ENCODE data around the gene TST. TPM values are rescaled to one million over a fixed set of nuclear protein-coding genes. Genes with fewer than 3 reads are reported as not detected.

The TST gene
- total and polyA plus RNA-seq, 11 donors = 35.8 to 143 (median 58.1) TPM

DNA sequence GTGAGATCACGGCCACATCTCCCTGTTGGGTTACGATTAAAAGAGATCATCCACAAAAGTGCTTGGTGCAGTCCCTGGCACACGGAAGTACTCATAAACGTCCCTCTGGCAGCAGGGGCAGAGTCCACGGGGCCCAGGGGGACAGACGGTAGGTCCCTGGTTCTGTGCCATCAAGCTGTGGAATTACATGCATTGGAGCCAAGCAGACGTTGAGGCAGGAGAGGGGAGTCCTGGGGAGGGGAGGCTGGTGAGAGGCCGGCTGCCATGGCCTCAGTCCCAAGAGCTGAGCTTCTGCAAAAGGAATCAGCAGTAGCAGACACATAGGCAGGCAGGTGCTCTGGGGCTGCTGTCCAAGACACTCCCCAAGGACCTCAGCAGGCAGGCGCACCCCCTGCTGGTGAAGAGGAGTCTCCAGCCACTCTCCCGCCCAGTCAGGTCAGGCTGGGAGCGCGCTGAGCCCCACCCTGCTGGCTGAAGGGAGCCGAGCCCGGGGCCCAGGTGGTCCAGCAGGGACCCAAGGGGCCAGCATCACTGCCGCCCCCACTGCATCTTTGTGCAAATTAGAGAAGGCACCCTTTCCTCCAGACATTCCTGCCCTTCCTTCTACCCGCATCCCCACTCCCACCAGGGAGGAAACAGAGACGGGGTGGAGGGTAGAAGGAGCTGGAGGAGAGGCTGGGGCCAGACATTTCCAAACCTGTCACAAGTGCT is 24.7 kb upstream of the TST start:
- no peaks in the 10 kb centered on the region for H3K9me3 ChIP-seq
- intact Hi-C loops (cut with DNase I) = loop anchor here in 6 of 10 donors (1.0 to 10.0 kb wide), 5 partner anchors 169 to 262 kb away; no protein-coding TSS in a partner anchor
- peaks cover 0 to 7% (median 0%) of the 10 kb centered on the region in 12 donors for H3K4me1 ChIP-seq
- ATAC-seq = peak; percentile 72 to 96 (median 88)
- no peak for TF ChIP-seq POLR2A (IDR thresholded peaks at IDR 0.05)
- TF ChIP-seq, protein P1, sequence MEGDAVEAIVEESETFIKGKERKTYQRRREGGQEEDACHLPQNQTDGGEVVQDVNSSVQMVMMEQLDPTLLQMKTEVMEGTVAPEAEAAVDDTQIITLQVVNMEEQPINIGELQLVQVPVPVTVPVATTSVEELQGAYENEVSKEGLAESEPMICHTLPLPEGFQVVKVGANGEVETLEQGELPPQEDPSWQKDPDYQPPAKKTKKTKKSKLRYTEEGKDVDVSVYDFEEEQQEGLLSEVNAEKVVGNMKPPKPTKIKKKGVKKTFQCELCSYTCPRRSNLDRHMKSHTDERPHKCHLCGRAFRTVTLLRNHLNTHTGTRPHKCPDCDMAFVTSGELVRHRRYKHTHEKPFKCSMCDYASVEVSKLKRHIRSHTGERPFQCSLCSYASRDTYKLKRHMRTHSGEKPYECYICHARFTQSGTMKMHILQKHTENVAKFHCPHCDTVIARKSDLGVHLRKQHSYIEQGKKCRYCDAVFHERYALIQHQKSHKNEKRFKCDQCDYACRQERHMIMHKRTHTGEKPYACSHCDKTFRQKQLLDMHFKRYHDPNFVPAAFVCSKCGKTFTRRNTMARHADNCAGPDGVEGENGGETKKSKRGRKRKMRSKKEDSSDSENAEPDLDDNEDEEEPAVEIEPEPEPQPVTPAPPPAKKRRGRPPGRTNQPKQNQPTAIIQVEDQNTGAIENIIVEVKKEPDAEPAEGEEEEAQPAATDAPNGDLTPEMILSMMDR (IDR thresholded peaks at IDR 0.05) = peak; percentile 42 to 79 (median 58)
- H3K4me3 ChIP-seq = no peak overlapping the region
- peak; percentile 54 to 78 (median 69) for DNase-seq
- H3K27me3 ChIP-seq = peaks cover 0 to 6% (median 0%) of the 10 kb centered on the region in 9 donors
- H3K27ac ChIP-seq = no peak overlapping the region
- no peaks in the 10 kb centered on the region for H3K36me3 ChIP-seq
- WGBS, 4 donors = 28 to 48% (median 33%) methylated on average over 9 to 17 of the region's 17 CpGs

GRCh38 chr22:37043209-37043827 is 24.1 kb upstream of the TST start:
- no peak for TF ChIP-seq POLR2A (IDR thresholded peaks at IDR 0.05)
- 66 to 79% (median 72%) methylated on average over 7 of the region's 7 CpGs for WGBS, 4 donors
- intact Hi-C loops (cut with DNase I) = loop anchor here in 6 of 10 donors (5.0 to 10.0 kb wide), 4 partner anchors 169 to 261 kb away; no protein-coding TSS in a partner anchor
- peaks cover 0 to 6% (median 0%) of the 10 kb centered on the region in 9 donors for H3K27me3 ChIP-seq
- no peaks in the 10 kb centered on the region for H3K36me3 ChIP-seq
- no peak for ATAC-seq
- H3K4me3 ChIP-seq = no peak overlapping the region
- no peaks in the 10 kb centered on the region for H3K9me3 ChIP-seq
- no peak for DNase-seq
- no peak overlapping the region for H3K27ac ChIP-seq
- peaks cover 0 to 7% (median 0%) of the 10 kb centered on the region in 12 donors for H3K4me1 ChIP-seq

DNA sequence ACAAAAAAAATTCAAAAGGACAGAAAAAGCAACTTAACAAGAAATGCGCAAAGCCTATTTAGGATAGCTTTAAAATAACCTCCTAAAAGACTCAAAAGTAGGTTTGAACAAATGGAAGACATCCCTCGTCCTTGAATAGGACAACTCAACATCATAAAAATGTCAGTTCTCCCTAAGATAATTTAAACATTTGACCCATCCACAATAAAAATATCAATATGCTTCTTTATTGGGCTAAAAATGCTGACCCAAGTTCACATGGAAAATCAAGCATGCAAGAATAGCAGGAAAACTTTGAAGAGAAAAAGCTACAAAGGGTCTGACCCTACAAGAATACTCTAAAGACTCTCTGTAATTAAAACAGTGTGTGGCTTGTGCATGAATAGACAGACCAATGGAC is 20.2 kb upstream of the TST start:
- TF ChIP-seq, protein P1 (IDR thresholded peaks at IDR 0.05) = no peak
- TF ChIP-seq POLR2A (IDR thresholded peaks at IDR 0.05) = no peak
- no peak overlapping the region for H3K4me3 ChIP-seq
- intact Hi-C loops (cut with DNase I) = no loop called here
- H3K27ac ChIP-seq = no peak overlapping the region
- no peak for ATAC-seq
- H3K36me3 ChIP-seq = no peaks in the 10 kb centered on the region
- no peak for DNase-seq
- H3K4me1 ChIP-seq = peaks cover 0 to 7% (median 0%) of the 10 kb centered on the region in 12 donors
- H3K9me3 ChIP-seq = no peaks in the 10 kb centered on the region
- WGBS, 4 donors = 82 to 89% (median 85%) methylated on average over 2 of the region's 2 CpGs
- H3K27me3 ChIP-seq = peaks cover 0 to 23% (median 3%) of the 10 kb centered on the region in 9 donors

- ATAC-seq = no peak
- Histone ChIP-seq H3K9me3 (no peaks in the 10 kb centered on the region), H3K27me3 (peaks cover 0 to 23% (median 3%) of the 10 kb centered on the region in 9 donors), H3K27ac (no peak overlapping the region), H3K4me1 (peaks cover 0 to 3% (median 0%) of the 10 kb centered on the region in 12 donors), H3K4me3 (no peak overlapping the region), H3K36me3 (no peaks in the 10 kb centered on the region)
- intact Hi-C loops (cut with DNase I) = no loop called here
- 49 to 61% (median 54%) methylated on average over 14 of the region's 14 CpGs for WGBS, 4 donors
- DNase-seq = no peak
- TF ChIP-seq, protein P1 (IDR thresholded peaks at IDR 0.05) = no peak
- no peak for TF ChIP-seq POLR2A (IDR thresholded peaks at IDR 0.05)
Observed at GRCh38 chr22:37037669-37038068, 18.4 kb upstream of the TST start.

Measured in heart left ventricle (tissue), 16 donors.